CD14-positive monocyte (primary cell): Measurements from ENCODE around the gene NSD1. TPM values are rescaled to one million over a fixed set of nuclear protein-coding genes. Genes with fewer than 3 reads are reported as not detected.

Experiments
- DNase-seq, 3 donors: peaks; one replicate each; pipeline ENCODE4 v3.0.0-alpha.2; 2011 to 2022
- H2AFZ ChIP-seq: 2 replicates; pipeline ENCODE4 v1.6.0; 2012; ENCODE audit warnings: mild to moderate bottlenecking, low read depth, low read length, inconsistent platforms; ENCODE audit not compliant: insufficient read depth, poor library complexity, severe bottlenecking
- H3K27ac ChIP-seq, 2 donors: 1 replicate in 1 of 2; 2 replicates in 1 of 2; pipeline ENCODE4 v1.5.1; 2012 to 2013; ENCODE audit warnings: low read length in 2 of 2, control low read depth in 1 of 2, inconsistent platforms in 1 of 2, low read depth in 1 of 2, mild to moderate bottlenecking in 1 of 2
- H3K27me3 ChIP-seq, 2 donors: one replicate each; pipeline versions ENCODE4 v1.6.0 to v1.6.1; 2011 to 2013; ENCODE audit warnings: low read length in 2 of 2; ENCODE audit not compliant: control insufficient read depth in 2 of 2, insufficient read depth in 2 of 2
- H3K36me3 ChIP-seq, 2 donors: replicated peaks in 1 of 2; 1 replicate in 1 of 2; 2 replicates in 1 of 2; pipeline versions ENCODE4 v1.5.1 to v1.6.1; 2012 to 2013; ENCODE audit warnings: low read length in 2 of 2, control low read depth in 1 of 2, inconsistent platforms in 1 of 2, mild to moderate bottlenecking in 1 of 2; ENCODE audit not compliant: insufficient read depth in 2 of 2, control insufficient read depth in 1 of 2
- H3K4me1 ChIP-seq, 2 donors: 1 replicate in 1 of 2; 2 replicates in 1 of 2; pipeline versions ENCODE4 v1.5.1 to v1.6.1; 2012 to 2013; ENCODE audit warnings: low read length in 2 of 2, control low read depth in 1 of 2, inconsistent platforms in 1 of 2, mild to moderate bottlenecking in 1 of 2, moderate library complexity in 1 of 2; ENCODE audit not compliant: insufficient read depth in 2 of 2, control insufficient read depth in 1 of 2
- H3K4me2 ChIP-seq: replicated peaks from 2 replicates; pipeline ENCODE3; 2012; ENCODE audit warnings: low read length, moderate library complexity, mild to moderate bottlenecking; ENCODE audit not compliant: poor library complexity, severe bottlenecking; ENCODE audit errors: extremely low read depth
- H3K4me3 ChIP-seq, 3 experiments: fragments of 200-600 bp in 1 of 3; sonication (generic) in 1 of 3; replicated peaks in 1 of 3; 1 replicate in 2 of 3; 2 replicates in 1 of 3; pipeline ENCODE4 v1.5.1; 2011 to 2013; ENCODE audit warnings: low read length in 3 of 3, mild to moderate bottlenecking in 3 of 3, control low read depth in 2 of 3, low read depth in 2 of 3, inconsistent platforms in 1 of 3, moderate library complexity in 1 of 3
- H3K79me2 ChIP-seq: 2 replicates; pipeline ENCODE4 v1.6.0; 2012; ENCODE audit warnings: mild to moderate bottlenecking, control low read depth, inconsistent platforms, low read length, moderate library complexity; ENCODE audit not compliant: insufficient read depth
- H3K9ac ChIP-seq: 2 replicates; pipeline ENCODE4 v1.6.0; 2017; ENCODE audit warnings: low read length, mild to moderate bottlenecking; ENCODE audit not compliant: insufficient read depth, poor library complexity, severe bottlenecking
- H3K9me3 ChIP-seq, 2 donors: replicated peaks in 1 of 2; 1 replicate in 1 of 2; 2 replicates in 1 of 2; pipeline versions ENCODE4 v1.5.1 to v1.6.1; 2012 to 2013; ENCODE audit warnings: low read length in 2 of 2, control low read depth in 1 of 2; ENCODE audit not compliant: control insufficient read depth in 1 of 2, insufficient read depth in 1 of 2
- H4K20me1 ChIP-seq: 2 replicates; pipeline ENCODE4 v1.6.0; 2012; ENCODE audit warnings: mild to moderate bottlenecking, low read length, control low read depth, moderate library complexity; ENCODE audit not compliant: insufficient read depth
- H3K27ac Mint-ChIP-seq, 7 donors: one replicate each; pipeline ENCODE4 v1.8.0; 2020; ENCODE audit warnings: mild to moderate bottlenecking in 7 of 7, mixed read lengths in 7 of 7, moderate library complexity in 6 of 7, inconsistent platforms in 2 of 7
- H3K27me3 Mint-ChIP-seq, 3 donors: one replicate each; pipeline ENCODE4 v1.8.0; 2021 to 2022; ENCODE audit warnings: low read depth in 3 of 3, mild to moderate bottlenecking in 3 of 3, mixed read lengths in 3 of 3, moderate library complexity in 3 of 3, inconsistent platforms in 1 of 3
- H3K36me3 Mint-ChIP-seq, 2 donors: one replicate each; pipeline ENCODE4 v1.8.0; 2020; ENCODE audit warnings: mixed read lengths in 2 of 2, inconsistent platforms in 1 of 2, mild to moderate bottlenecking in 1 of 2
- H3K4me1 Mint-ChIP-seq: one replicate; pipeline ENCODE4 v1.8.0; 2020; ENCODE audit warnings: mild to moderate bottlenecking, mixed read lengths
- H3K4me3 Mint-ChIP-seq, 2 donors: one replicate each; pipeline ENCODE4 v1.8.0; 2020; ENCODE audit warnings: mild to moderate bottlenecking in 2 of 2, mixed read lengths in 2 of 2, moderate library complexity in 1 of 2
- H3K9me3 Mint-ChIP-seq, 7 donors: one replicate each; pipeline ENCODE4 v1.8.0; 2020 to 2022; ENCODE audit warnings: mixed read lengths in 7 of 7, mild to moderate bottlenecking in 6 of 7, moderate library complexity in 6 of 7, inconsistent platforms in 2 of 7
- CTCF ChIP-seq: fragments of 200-600 bp; IDR thresholded peaks from one replicate; pipeline ENCODE4 v1.8.0; 2022; ENCODE audit warnings: antibody characterized with exemption, mild to moderate bottlenecking
- WGBS: methylation state at CpG from one replicate; pipeline ENCODE4 v1.1.5; 2013; ENCODE audit warnings: missing lambda C conversion rate; ENCODE audit not compliant: insufficient coverage; 5-methylcytosine and 5-hydroxymethylcytosine counted together
- intact Hi-C, 2 donors: fragments of 100-400 bp; cut with micrococcal nuclease; formaldehyde crosslinking; loops; one replicate each; pipeline versions ENCODE4 v1.15.0 to v1.15.1; 2023
- polyA plus RNA-seq, 3 donors: library from polyadenylated mRNA; depleted of rRNA in 1 of 3; unstranded in 2 of 3; stranded (reverse) in 1 of 3; fragments of 300-500 nt in 2 of 3; fragments of >200 nt in 1 of 3; fragmentation: Illumina TruSeq in 2 of 3; gene quantifications; 1 replicate in 2 of 3; 2 replicates in 1 of 3; pipeline ENCODE4 v1.2.3, GENCODE V29; 2012 to 2021

Gene NSD1
- polyA plus RNA-seq, 3 donors: 12.6 to 31.9 (median 19.0) TPM

DNA sequence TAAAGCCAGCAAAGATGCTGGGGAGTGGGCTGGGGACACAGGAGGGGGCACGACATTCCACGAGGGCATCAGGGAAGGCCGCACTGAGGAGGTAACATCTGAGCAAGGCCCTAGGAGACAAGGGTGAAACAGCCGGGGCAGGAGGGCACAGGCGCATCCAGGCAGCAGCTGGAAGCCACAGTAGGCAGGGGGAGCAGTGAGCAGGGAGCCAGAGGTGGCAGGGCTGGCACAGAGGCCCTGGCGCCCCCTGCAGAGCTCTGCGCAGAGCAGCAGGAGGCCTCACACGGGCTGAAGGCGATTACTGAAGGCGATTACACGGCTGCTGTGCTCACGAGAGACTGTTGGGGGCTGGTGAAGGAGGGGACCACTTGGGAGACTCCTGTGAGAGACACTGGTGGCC, 202.5 kb downstream of the NSD1 start:
- H3K27ac Mint-ChIP-seq: no peak overlapping the region
- peaks cover 82 to 96% of the 10 kb centered on the region in 2 donors for H3K36me3 Mint-ChIP-seq
- peak; percentile 32 to 48 (median 33) for DNase-seq
- H3K27me3 Mint-ChIP-seq: peaks cover under 1 to 10% (median 2%) of the 10 kb centered on the region in 3 donors
- peak; percentile 54 for TF ChIP-seq CTCF
- intact Hi-C loops: no loop called here
- H3K79me2 ChIP-seq: peaks cover 17% of the 10 kb centered on the region
- no peak overlapping the region for H3K27ac ChIP-seq
- H3K4me1 Mint-ChIP-seq: peaks cover 14% of the 10 kb centered on the region
- peaks cover 0 to 2% (median 0%) of the 10 kb centered on the region in 7 donors for H3K9me3 Mint-ChIP-seq
- H3K9ac ChIP-seq: no peak overlapping the region
- no peaks in the 10 kb centered on the region for H3K9me3 ChIP-seq
- 55% methylated on average over 12 of the region's 12 CpGs for WGBS
- no peak overlapping the region for H3K4me3 Mint-ChIP-seq
- peaks cover 92% of the 10 kb centered on the region for H4K20me1 ChIP-seq
- H3K36me3 ChIP-seq: peaks cover 83 to 94% of the 10 kb centered on the region in 2 donors
- H3K4me3 ChIP-seq: no peak overlapping the region
- H2AFZ ChIP-seq: no peak overlapping the region
- H3K4me1 ChIP-seq: peaks cover 2 to 6% of the 10 kb centered on the region in 2 donors
- H3K4me2 ChIP-seq: no peak overlapping the region
- H3K27me3 ChIP-seq: no peaks in the 10 kb centered on the region

GRCh38 chr5:177336603-177337494, 203.3 kb downstream of the NSD1 start:
- Histone ChIP-seq H3K4me1 (peaks cover 0 to 3% of the 10 kb centered on the region in 2 donors), H3K9me3 (no peaks in the 10 kb centered on the region), H3K4me2 (no peak overlapping the region), H3K79me2 (peaks cover 25% of the 10 kb centered on the region), H2AFZ (no peak overlapping the region), H3K27me3 (no peaks in the 10 kb centered on the region), H3K4me3 (no peak overlapping the region), H3K27ac (no peak overlapping the region), H4K20me1 (peaks cover 92% of the 10 kb centered on the region), H3K36me3 (peaks cover 87 to 94% of the 10 kb centered on the region in 2 donors), H3K9ac (no peak overlapping the region)
- 98% methylated on average over 31 of the region's 36 CpGs for WGBS
- Mint-ChIP-seq H3K27me3 (peaks cover 0 to 10% (median under 1%) of the 10 kb centered on the region in 3 donors), H3K4me3 (no peak overlapping the region), H3K9me3 (peaks cover 0 to 2% (median 0%) of the 10 kb centered on the region in 7 donors), H3K36me3 (peaks cover 82 to 96% of the 10 kb centered on the region in 2 donors), H3K4me1 (peaks cover 10% of the 10 kb centered on the region), H3K27ac (no peak overlapping the region)
- intact Hi-C loops: no loop called here
- TF ChIP-seq CTCF: no peak
- DNase-seq: no peak
